WTC11 (cell line): ENCODE measurements around the gene AGBL4. TPM values are rescaled to one million over a fixed set of nuclear protein-coding genes. Genes with fewer than 3 reads are reported as not detected.
"Not testable (repeated sequence)": the region's sequence is repeated elsewhere in the genome, so short reads cannot be mapped to it uniquely, and the experiment has no call there.

Experiments used
- ATAC-seq: fragments of 200-7000 bp; cut with Tn5 transposase; 2 replicates; pipeline ENCODE4 v1.10.0; 2021; ENCODE audit warnings: mild to moderate bottlenecking, moderate library complexity
- CTCF ChIA-PET: fragments of 300-600 bp; sonication (Branson Sonifier 250); formaldehyde crosslinking; loops from one replicate; lab custom pipeline; 2021; ENCODE audit warnings: antibody characterized with exemption; lab: Charles Lee
- POLR2A ChIA-PET: fragments of 350-600 bp; sonication (Branson Sonifier 250); formaldehyde crosslinking; loops from one replicate; lab custom pipeline; 2021; ENCODE audit warnings: antibody characterized with exemption; lab: Charles Lee
- DNase-seq: peaks from one replicate; pipeline ENCODE4 v3.0.0; 2021; ENCODE audit warnings: low spot score
- H3K27ac Mint-ChIP-seq: 2 replicates; pipeline ENCODE4 v1.8.0; 2021; ENCODE audit warnings: mixed read lengths
- H3K27me3 Mint-ChIP-seq: 2 replicates; pipeline ENCODE4 v1.8.0; 2021; ENCODE audit warnings: low read depth, mild to moderate bottlenecking, moderate library complexity, mixed read lengths
- H3K36me3 Mint-ChIP-seq: 2 replicates; pipeline ENCODE4 v1.8.0; 2021; ENCODE audit warnings: mixed read lengths
- H3K4me1 Mint-ChIP-seq: 2 replicates; pipeline ENCODE4 v1.8.0; 2022; ENCODE audit warnings: mixed read lengths
- H3K4me3 Mint-ChIP-seq: 2 replicates; pipeline ENCODE4 v1.8.0; 2021; ENCODE audit warnings: mild to moderate bottlenecking, moderate library complexity, mixed read lengths
- H3K9me3 Mint-ChIP-seq: 2 replicates; pipeline ENCODE4 v1.8.0; 2021; ENCODE audit warnings: mixed read lengths
- ATF3 ChIP-seq: sonication (generic); formaldehyde crosslinking; conservative IDR thresholded peaks from 2 replicates; pipeline ENCODE4 v1.8.1; 2022; ENCODE audit warnings: mild to moderate bottlenecking, missing genetic modification reagents
- ATF6 ChIP-seq: sonication (generic); formaldehyde crosslinking; IDR thresholded peaks from 2 replicates; pipeline ENCODE4 v1.8.1; 2023; ENCODE audit warnings: mild to moderate bottlenecking, missing genetic modification reagents
- ERG ChIP-seq: fragments of 250-450 bp; sonication (Bioruptor Pico); IDR thresholded peaks from 2 replicates; pipeline ENCODE4 v1.8.0; 2021; ENCODE audit warnings: mild to moderate bottlenecking
- ESRRA ChIP-seq: sonication (generic); formaldehyde crosslinking; IDR thresholded peaks from 2 replicates; pipeline ENCODE4 v1.8.1; 2022; ENCODE audit warnings: mild to moderate bottlenecking, missing genetic modification reagents, borderline replicate concordance
- FOXP1 ChIP-seq: sonication (generic); formaldehyde crosslinking; IDR thresholded peaks from 2 replicates; pipeline ENCODE4 v1.8.0; 2022; ENCODE audit warnings: missing genetic modification reagents, mild to moderate bottlenecking, moderate library complexity, borderline replicate concordance
- GTF2I ChIP-seq: fragments of 250-450 bp; sonication (Bioruptor Pico); conservative IDR thresholded peaks from 2 replicates; pipeline ENCODE4 v1.4.0; 2021; ENCODE audit warnings: mild to moderate bottlenecking
- IRF2 ChIP-seq: sonication (generic); formaldehyde crosslinking; IDR thresholded peaks from 2 replicates; pipeline ENCODE4 v1.8.0; 2022; ENCODE audit warnings: low read depth, missing genetic modification reagents, borderline replicate concordance
- NR3C1 ChIP-seq: sonication (generic); formaldehyde crosslinking; conservative IDR thresholded peaks from 2 replicates; pipeline ENCODE4 v1.8.1; 2023; ENCODE audit warnings: low read depth, mild to moderate bottlenecking, missing genetic modification reagents
- TEAD1 ChIP-seq: sonication (generic); formaldehyde crosslinking; IDR thresholded peaks from 2 replicates; pipeline ENCODE4 v1.8.0; 2022; ENCODE audit warnings: mild to moderate bottlenecking, missing genetic modification reagents
- ZNF138 ChIP-seq: sonication (generic); formaldehyde crosslinking; conservative IDR thresholded peaks from 2 replicates; pipeline ENCODE4 v1.8.1; 2022; ENCODE audit warnings: mild to moderate bottlenecking, moderate library complexity, missing genetic modification reagents
- ZNF232 ChIP-seq: sonication (generic); formaldehyde crosslinking; IDR thresholded peaks from 2 replicates; pipeline ENCODE4 v1.8.0; 2022; ENCODE audit warnings: mild to moderate bottlenecking, missing genetic modification reagents
- ZNF416 ChIP-seq: fragments of 250-450 bp; sonication (Bioruptor Pico); IDR thresholded peaks from 2 replicates; pipeline ENCODE4 v1.9.0; 2021; ENCODE audit warnings: mild to moderate bottlenecking, inconsistent platforms
- ZNF423 ChIP-seq: fragments of 250-450 bp; sonication (Bioruptor Pico); IDR thresholded peaks from 2 replicates; pipeline ENCODE4 v2.1.2; 2022; ENCODE audit warnings: mild to moderate bottlenecking, moderate library complexity
- total RNA-seq: library from RNA; stranded (reverse); gene quantifications from 3 replicates; pipeline ENCODE4 v1.2.3, GENCODE V29; 2021
- TF ChIP-seq, protein P1 (sequence below): sonication (generic); formaldehyde crosslinking; IDR thresholded peaks from 2 replicates; pipeline ENCODE4 v1.8.0; 2022; ENCODE audit warnings: mild to moderate bottlenecking, missing genetic modification reagents
- TF ChIP-seq, protein P2 (sequence below): sonication (generic); formaldehyde crosslinking; IDR thresholded peaks from 2 replicates; pipeline ENCODE4 v1.8.1; 2022; ENCODE audit warnings: mild to moderate bottlenecking, moderate library complexity, missing genetic modification reagents
- TF ChIP-seq, protein P3 (sequence below): sonication (generic); formaldehyde crosslinking; IDR thresholded peaks from 2 replicates; pipeline ENCODE4 v1.8.1; 2023; ENCODE audit warnings: mild to moderate bottlenecking, missing genetic modification reagents, moderate library complexity
- TF ChIP-seq, protein P4 (sequence below): fragments of 250-450 bp; sonication (Bioruptor Pico); IDR thresholded peaks from 2 replicates; pipeline ENCODE4 v1.9.0; 2021; ENCODE audit warnings: mild to moderate bottlenecking
- TF ChIP-seq, protein P5 (sequence below): fragments of 250-450 bp; sonication (Bioruptor Pico); conservative IDR thresholded peaks from 2 replicates; pipeline ENCODE4 v1.9.0; 2021; ENCODE audit warnings: mild to moderate bottlenecking

Gene AGBL4
- total RNA-seq, 1 experiment from 2014 or later: 0.87 TPM

DNA sequence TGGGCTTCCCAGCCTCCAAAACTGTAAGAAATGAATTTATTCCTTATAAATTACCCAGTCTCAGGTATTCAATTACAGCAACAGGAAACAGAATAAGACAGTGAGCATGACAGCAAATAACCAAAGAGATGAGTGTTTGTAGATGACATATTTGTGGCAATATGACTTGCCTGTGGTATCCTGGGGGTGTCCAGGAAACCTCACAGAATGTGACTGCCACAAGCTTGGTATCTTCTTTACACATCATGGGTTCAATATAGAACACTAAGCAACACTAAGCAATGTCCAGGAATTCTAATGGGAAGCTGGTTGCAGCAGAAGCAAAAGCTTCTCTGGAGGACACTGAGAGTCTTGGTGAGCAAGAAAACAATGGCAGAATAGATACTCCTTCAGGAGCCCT is 1010.7 kb downstream of the AGBL4 start:
- no peak overlapping the region for H3K4me3 Mint-ChIP-seq
- no peaks in the 10 kb centered on the region for H3K36me3 Mint-ChIP-seq
- DNase-seq (no peak), ATAC-seq (no peak)
- H3K27ac Mint-ChIP-seq: no peak overlapping the region
- no peak for TF ChIP-seq TEAD1 (CRISPR knock-in tag)
- TF ChIP-seq, protein P1, sequence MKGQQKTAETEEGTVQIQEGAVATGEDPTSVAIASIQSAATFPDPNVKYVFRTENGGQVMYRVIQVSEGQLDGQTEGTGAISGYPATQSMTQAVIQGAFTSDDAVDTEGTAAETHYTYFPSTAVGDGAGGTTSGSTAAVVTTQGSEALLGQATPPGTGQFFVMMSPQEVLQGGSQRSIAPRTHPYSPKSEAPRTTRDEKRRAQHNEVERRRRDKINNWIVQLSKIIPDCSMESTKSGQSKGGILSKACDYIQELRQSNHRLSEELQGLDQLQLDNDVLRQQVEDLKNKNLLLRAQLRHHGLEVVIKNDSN: no peak
- TF ChIP-seq ZNF423: no peak
- TF ChIP-seq GTF2I (CRISPR knock-in tag): no peak
- no peak for TF ChIP-seq ZNF416 (CRISPR knock-in tag)
- TF ChIP-seq NR3C1 (CRISPR knock-in tag): no peak
- no peak for TF ChIP-seq ZNF138 (CRISPR knock-in tag)
- no peak for TF ChIP-seq ZNF232 (CRISPR knock-in tag)
- TF ChIP-seq, protein P2, sequence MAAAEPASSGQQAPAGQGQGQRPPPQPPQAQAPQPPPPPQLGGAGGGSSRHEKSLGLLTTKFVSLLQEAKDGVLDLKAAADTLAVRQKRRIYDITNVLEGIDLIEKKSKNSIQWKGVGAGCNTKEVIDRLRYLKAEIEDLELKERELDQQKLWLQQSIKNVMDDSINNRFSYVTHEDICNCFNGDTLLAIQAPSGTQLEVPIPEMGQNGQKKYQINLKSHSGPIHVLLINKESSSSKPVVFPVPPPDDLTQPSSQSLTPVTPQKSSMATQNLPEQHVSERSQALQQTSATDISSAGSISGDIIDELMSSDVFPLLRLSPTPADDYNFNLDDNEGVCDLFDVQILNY: no peak
- TF ChIP-seq IRF2 (CRISPR knock-in tag): no peak
- TF ChIP-seq ERG (CRISPR knock-in tag): no peak
- TF ChIP-seq, protein P3, sequence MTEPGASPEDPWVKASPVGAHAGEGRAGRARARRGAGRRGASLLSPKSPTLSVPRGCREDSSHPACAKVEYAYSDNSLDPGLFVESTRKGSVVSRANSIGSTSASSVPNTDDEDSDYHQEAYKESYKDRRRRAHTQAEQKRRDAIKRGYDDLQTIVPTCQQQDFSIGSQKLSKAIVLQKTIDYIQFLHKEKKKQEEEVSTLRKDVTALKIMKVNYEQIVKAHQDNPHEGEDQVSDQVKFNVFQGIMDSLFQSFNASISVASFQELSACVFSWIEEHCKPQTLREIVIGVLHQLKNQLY (CRISPR knock-in tag): no peak
- no peak for TF ChIP-seq FOXP1 (CRISPR knock-in tag)
- TF ChIP-seq ATF3 (CRISPR knock-in tag): no peak
- TF ChIP-seq, protein P4, sequence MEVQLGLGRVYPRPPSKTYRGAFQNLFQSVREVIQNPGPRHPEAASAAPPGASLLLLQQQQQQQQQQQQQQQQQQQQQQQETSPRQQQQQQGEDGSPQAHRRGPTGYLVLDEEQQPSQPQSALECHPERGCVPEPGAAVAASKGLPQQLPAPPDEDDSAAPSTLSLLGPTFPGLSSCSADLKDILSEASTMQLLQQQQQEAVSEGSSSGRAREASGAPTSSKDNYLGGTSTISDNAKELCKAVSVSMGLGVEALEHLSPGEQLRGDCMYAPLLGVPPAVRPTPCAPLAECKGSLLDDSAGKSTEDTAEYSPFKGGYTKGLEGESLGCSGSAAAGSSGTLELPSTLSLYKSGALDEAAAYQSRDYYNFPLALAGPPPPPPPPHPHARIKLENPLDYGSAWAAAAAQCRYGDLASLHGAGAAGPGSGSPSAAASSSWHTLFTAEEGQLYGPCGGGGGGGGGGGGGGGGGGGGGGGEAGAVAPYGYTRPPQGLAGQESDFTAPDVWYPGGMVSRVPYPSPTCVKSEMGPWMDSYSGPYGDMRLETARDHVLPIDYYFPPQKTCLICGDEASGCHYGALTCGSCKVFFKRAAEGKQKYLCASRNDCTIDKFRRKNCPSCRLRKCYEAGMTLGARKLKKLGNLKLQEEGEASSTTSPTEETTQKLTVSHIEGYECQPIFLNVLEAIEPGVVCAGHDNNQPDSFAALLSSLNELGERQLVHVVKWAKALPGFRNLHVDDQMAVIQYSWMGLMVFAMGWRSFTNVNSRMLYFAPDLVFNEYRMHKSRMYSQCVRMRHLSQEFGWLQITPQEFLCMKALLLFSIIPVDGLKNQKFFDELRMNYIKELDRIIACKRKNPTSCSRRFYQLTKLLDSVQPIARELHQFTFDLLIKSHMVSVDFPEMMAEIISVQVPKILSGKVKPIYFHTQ (CRISPR knock-in tag): no peak
- no peak for TF ChIP-seq ESRRA (CRISPR knock-in tag)
- TF ChIP-seq, protein P5, sequence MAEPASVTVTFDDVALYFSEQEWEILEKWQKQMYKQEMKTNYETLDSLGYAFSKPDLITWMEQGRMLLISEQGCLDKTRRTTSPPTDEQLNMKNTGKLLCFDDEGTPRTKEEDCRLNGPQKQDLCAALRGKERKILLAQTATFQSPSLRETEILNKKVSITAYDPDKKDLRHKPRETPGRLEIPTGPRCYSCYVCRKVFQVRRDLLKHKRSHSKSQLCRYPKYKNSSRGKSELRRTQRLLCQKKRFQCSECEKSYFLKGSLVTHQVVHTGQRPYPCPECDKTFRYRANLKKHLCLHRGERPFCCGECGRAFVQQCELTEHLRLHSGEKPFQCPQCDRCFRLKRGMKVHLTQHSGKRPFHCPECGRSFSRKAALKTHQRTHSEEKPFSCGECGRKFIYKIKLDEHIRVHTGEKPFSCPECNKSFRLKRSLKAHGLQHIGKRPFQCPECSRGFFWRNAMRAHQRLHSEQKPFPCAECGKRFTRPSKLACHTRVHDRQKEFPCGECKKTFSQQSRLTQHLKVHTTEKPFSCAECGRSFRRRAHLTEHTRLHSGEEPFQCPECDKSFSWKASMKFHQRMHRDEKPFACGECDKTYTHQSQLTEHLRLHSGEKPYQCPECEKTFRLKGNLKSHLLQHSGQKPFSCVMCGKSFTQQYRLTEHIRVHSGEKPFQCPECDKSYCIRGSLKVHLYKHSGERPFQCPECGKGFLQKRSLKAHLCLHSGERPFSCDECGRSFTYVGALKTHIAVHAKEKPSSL (CRISPR knock-in tag): no peak
- TF ChIP-seq ATF6 (CRISPR knock-in tag): no peak
- H3K27me3 Mint-ChIP-seq: no peaks in the 10 kb centered on the region
- 0 out of 2 replicates have a peak, but pooled peaks cover 4% of the 10 kb centered on the region for H3K9me3 Mint-ChIP-seq
- ChIA-PET CTCF (no interaction called here), POLR2A (no interaction called here)
- no peaks in the 10 kb centered on the region for H3K4me1 Mint-ChIP-seq

GRCh38 chr1:49002981-49003380 is 1020.8 kb downstream of the AGBL4 start:
- H3K27me3 Mint-ChIP-seq, H3K4me1 Mint-ChIP-seq, H3K27ac Mint-ChIP-seq, DNase-seq, CTCF ChIA-PET, POLR2A ChIA-PET, ATAC-seq, H3K36me3 Mint-ChIP-seq, H3K4me3 Mint-ChIP-seq: not testable (repeated sequence)
- H3K9me3 Mint-ChIP-seq: peaks cover 15% of the 10 kb centered on the region
